HG03565 (cell line): Measurements from ENCODE around the gene PDE1C.

Experiments used
- ATAC-seq: cut with Tn5 transposase; IDR thresholded peaks from one replicate; pipeline ENCODE4 v1.9.1; 2021; ENCODE audit warnings: mild to moderate bottlenecking, moderate library complexity; ENCODE audit not compliant: unreplicated experiment

The PDE1C gene

DNA sequence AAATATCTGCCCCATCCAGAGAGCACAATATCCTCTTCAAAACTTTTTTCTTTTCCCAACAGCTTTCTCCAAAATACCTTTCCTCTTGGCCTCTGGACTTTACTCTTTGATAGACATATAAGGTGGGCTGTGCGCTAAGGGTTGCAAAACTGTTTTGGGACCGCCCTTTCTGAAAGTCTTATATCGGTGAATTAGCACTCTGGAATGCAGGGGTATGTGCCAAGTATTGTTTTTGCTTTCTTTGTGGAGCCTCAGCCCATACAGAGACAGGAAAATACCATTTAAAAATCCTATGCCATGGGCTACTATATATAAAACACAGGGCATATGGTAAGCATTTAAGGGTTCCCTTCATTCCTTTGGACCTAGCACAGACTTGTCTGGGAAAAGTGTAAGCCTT, 345.5 kb downstream of the PDE1C start:
- no peak for ATAC-seq

DNA sequence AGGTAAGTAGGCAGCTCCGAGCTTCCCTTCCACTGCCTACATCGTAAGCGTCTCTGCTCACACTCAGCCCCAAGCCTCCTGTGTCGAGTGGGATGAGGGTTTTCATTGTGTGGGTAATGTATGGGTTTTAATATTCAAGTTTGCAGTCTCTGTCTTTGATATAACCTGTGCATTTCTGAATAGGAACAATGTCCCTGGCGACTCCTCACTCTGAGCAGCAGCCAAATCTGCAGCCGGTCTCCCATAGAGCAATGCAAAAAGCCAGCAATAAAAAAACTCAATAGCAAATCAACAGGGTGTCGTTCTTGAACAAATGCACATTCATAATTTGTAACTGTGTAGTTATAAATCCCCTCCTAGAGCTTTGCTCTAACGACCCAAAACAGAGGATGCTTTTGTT, 349.8 kb downstream of the PDE1C start:
- ATAC-seq, result no peak

DNA sequence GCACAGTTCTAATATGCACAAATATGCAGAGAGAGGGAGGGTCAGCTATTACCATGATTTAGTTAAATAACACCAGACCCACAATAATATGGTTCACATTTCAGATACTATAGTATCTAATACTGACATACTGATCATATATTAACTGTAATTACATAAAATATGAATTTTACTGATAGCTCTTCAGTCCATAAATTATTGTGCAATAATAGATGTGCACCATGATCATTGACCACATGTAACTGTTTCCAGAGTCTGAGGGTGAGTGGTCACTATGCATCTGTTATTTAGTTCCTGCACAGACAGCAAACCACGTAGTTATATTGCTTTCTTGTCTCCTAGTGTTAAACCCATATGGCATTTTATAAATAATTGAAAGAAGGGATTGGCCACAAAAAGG, 353.9 kb downstream of the PDE1C start:
- ATAC-seq, result no peak

DNA sequence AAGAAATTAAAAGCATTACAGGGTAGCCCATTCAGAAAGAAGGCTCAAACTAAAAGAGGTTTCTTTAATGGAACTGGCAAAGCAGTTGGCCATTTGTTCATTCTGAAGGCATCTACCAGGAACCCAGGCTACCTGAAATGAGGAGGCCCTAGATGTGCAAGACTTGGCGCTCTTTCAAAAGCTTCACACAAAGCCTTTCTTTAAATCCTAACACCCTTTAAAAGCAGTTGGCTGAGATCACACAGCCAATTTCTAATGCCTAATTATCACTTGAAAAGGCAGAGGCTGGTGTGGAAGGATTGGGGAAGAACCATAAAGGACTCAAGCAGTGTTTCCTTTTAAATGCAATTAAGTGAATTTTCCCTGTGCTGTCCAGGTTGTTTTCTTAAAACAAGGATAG, 360.0 kb downstream of the PDE1C start:
- no peak for ATAC-seq

DNA sequence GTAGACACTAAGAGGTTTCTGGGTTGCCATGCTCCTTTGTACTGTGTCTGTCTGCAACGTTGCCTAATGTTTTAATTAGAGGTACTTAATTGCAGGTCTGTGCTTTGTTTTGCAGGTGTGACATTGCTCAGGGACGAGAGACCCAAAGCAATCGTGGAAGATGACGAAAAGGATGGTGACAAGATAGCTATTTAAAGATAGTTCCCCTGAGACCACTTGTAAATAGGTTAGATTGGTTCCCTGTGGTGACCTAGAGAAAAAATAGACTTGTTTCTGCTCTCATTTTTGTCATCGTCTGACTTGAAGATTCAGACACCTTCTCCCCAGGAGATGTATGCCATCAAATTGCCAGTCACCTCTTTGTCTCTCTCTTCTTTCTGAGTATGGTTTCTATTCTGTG, 363.1 kb downstream of the PDE1C start:
- no peak for ATAC-seq

DNA sequence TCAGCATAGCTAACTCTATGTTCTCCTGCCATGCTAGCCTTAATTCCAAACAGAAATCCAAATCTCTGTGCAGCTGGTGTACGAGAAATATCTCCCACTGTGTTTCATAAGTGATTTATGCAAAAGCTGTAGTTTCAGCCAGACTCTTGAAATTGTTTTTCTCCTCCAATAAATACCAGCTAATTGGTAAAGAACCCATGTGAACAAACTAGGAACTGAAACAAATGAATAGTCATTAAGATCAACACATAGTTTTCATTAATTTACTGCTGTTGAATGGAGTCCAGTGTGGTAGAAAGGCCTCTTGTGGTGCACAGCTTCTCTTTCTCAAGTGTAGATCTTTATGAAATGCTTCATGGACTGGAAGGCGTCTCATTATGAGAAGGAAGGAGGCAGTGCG, 364.8 kb downstream of the PDE1C start:
- peak; percentile 52 for ATAC-seq

DNA sequence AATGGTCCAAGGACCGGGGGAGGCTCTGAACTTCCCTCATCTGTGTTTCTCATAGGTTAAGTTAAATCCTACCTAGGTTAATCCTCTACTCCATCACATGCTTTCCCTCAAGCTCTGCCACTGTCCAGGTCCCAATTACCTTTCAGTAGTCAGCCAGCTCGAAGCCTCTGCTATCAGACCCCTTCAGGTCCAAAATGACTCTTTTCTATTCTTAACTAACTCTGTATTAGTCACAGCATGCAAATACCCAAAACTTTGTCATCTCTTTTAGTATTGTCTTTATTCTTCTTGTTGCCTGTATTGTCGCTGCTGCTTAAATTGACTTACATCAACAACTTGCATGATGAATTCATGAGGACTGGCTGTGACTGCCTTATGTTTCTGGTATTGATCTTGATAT, 367.9 kb downstream of the PDE1C start:
- ATAC-seq, result no peak
